GM06990 (cell line): Measurements from ENCODE around the gene TARS1.

Experiments
- DNase-seq: peaks from one replicate; pipeline ENCODE4 v3.0.0-alpha.2; 2011; ENCODE audit not compliant: insufficient read length; ENCODE audit errors: extremely low read depth
- H3K27me3 ChIP-seq: replicated peaks from 2 replicates; pipeline ENCODE4 v1.6.0; 2011; ENCODE audit warnings: low read length; ENCODE audit not compliant: control insufficient read depth, insufficient read depth
- H3K36me3 ChIP-seq: 2 replicates; pipeline ENCODE4 v1.5.1; 2011; ENCODE audit warnings: low read length; ENCODE audit not compliant: control insufficient read depth, insufficient read depth
- H3K4me3 ChIP-seq: replicated peaks from 2 replicates; pipeline ENCODE4 v1.5.1; 2011; ENCODE audit warnings: low read depth, mild to moderate bottlenecking, control low read depth, low read length
- CTCF ChIP-seq: IDR thresholded peaks from 2 replicates; pipeline ENCODE4 v1.5.1; 2011; ENCODE audit warnings: low read length, control low read depth, mild to moderate bottlenecking, inconsistent platforms; ENCODE audit not compliant: insufficient read depth, poor library complexity, severe bottlenecking

Gene TARS1

GRCh38 chr5:33441241-33442177, 744 bp downstream of the TARS1 start:
- peaks cover 5% of the 10 kb centered on the region for H3K36me3 ChIP-seq
- DNase-seq, result no peak
- no peaks in the 10 kb centered on the region for H3K27me3 ChIP-seq
- TF ChIP-seq CTCF, result no peak
- peak overlapping the region; percentile 87 for H3K4me3 ChIP-seq

GRCh38 chr5:33444542-33444941, 3.8 kb downstream of the TARS1 start:
- no peaks in the 10 kb centered on the region for H3K27me3 ChIP-seq
- DNase-seq, result no peak
- H3K4me3 ChIP-seq, result no peak overlapping the region
- peaks cover 7% of the 10 kb centered on the region for H3K36me3 ChIP-seq
- TF ChIP-seq CTCF, result no peak

GRCh38 chr5:33445798-33446197, 5.0 kb downstream of the TARS1 start:
- Histone ChIP-seq H3K36me3 (peaks cover 9% of the 10 kb centered on the region), H3K27me3 (no peaks in the 10 kb centered on the region), H3K4me3 (no peak overlapping the region)
- no peak for TF ChIP-seq CTCF
- DNase-seq, result no peak

GRCh38 chr5:33448118-33448517, 7.4 kb downstream of the TARS1 start:
- DNase-seq, result no peak
- no peak for TF ChIP-seq CTCF
- Histone ChIP-seq H3K36me3 (peaks cover 12% of the 10 kb centered on the region), H3K27me3 (no peaks in the 10 kb centered on the region), H3K4me3 (no peak overlapping the region)

GRCh38 chr5:33457126-33457525, 16.4 kb downstream of the TARS1 start:
- Histone ChIP-seq H3K36me3 (peaks cover 23% of the 10 kb centered on the region), H3K27me3 (no peaks in the 10 kb centered on the region), H3K4me3 (no peak overlapping the region)
- DNase-seq, result no peak
- TF ChIP-seq CTCF, result no peak

- peaks cover 21% of the 10 kb centered on the region for H3K36me3 ChIP-seq
- no peak for TF ChIP-seq CTCF
- no peak for DNase-seq
- no peaks in the 10 kb centered on the region for H3K27me3 ChIP-seq
- no peak overlapping the region for H3K4me3 ChIP-seq
Measured at GRCh38 chr5:33457817-33458216, 17.1 kb downstream of the TARS1 start.
